Astrocyte of the spinal cord (primary cell): Measurements from ENCODE around the gene RND1.
"Not testable (repeated sequence)": the region's sequence is repeated elsewhere in the genome, so short reads cannot be mapped to it uniquely, and the experiment has no call there.

Source experiments
- DNase-seq: peaks from one replicate; pipeline ENCODE4 v3.0.0; 2011; ENCODE audit warnings: low read depth, low spot score
- H3K4me3 ChIP-seq: 2 replicates; pipeline ENCODE4 v1.5.1; 2011; ENCODE audit warnings: low read depth, mild to moderate bottlenecking, low read length, moderate library complexity
- CTCF ChIP-seq: IDR thresholded peaks from 2 replicates; pipeline ENCODE4 v1.5.1; 2012; ENCODE audit warnings: low read depth, mild to moderate bottlenecking, low read length, inconsistent platforms
- in situ Hi-C: cut with HindIII; loops from 2 replicates; pipeline ENCODE4 v1.10.0; 2017; ENCODE audit warnings: low sequenced_read_pairs

RND1 gene

DNA sequence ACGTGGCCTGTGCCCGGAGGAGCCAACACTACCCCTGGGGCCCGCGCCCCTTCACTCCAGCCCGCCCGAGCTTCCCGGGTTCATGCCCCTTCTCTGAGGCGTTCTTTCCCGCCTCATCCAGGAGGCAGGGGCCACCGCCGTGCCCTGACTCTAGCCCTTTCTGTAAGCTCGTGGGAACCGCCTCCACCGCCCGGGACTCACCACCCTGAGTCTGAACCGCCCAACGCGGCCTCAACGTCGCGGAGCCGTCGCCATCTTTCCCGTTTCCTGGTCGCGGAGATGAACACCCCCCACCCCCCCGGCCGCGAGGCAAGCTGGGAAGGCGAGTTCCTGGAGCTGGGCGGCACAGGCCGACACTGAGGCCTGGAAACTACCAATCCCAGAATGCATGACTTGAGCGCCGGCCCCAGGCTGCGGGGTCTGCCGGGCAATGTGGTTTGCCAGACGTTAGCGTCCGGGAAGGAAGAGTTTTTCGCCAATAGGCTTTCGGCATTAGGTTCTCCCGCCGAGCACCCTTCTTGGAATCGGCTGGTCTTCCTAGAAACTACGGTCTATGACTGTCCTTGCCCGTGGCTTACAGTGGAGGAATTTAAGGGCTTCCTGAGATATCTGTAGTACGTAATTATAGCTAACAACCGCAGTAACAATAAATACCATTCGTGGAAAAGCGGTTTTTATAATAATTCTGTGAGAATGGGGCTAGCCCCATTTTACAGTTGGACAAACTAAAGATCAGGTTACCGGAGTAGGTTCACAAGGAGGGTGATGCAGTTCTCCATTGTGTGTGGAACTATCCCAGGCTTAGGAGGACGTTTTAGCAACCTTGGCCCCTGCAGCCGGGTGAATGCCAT lies 13.6 kb downstream of the RND1 start, which contains the start of gene DDX23:
DDX23 (minus strand) TSS at position 281 of the 851 bp plus-strand sequence. CDS start 6,381 bp downstream, outside the sequence.
- TF ChIP-seq CTCF: no peak
- peak within 1 kb of the TSS; percentile 99 for H3K4me3 ChIP-seq
- DNase-seq: peak; percentile 98
- in situ Hi-C loops: no loop called here

DNA sequence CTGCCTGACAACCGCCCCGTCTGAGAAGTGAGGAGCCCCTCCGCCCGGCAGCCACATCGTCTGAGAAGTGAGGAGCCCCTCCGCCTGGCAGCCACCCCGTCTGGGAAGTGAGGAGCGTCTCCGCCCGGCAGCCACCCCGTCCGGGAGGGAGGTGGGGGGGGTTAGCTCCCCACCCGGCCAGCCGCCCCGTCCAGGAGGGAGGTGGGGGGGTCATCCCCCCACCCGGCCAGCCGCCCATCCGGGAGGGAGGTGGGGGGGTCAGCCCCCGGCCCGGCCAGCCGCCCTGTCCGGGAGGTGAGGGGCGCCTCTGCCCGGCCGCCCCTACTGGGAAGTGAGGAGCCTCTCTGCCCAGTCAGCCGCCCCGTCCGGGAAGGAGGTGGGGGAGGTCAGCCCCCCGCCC lies 23.6 kb downstream of the RND1 start:
- H3K4me3 ChIP-seq, DNase-seq, in situ Hi-C loops: not testable (repeated sequence)

DNA sequence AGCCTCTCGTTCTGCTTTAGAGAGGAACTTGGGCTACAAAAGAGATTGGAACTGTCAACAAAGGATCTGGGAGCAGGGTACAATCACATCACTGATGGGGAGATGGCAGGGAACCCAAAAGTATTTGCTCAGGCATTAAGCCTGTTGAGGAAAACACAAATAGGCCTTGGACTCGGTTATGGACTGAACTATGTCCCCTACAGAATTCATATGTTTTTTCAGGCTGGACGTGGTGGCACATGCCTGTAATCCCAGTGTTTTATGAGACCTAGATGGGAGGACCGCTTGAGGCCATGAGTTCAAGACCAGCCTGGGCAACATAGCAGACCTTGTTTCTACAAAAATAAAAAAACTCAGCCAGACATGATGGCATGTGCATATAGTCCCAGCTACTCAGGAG lies 27.6 kb downstream of the RND1 start:
- DNase-seq: no peak
- in situ Hi-C loops: no loop called here
- no peak overlapping the region for H3K4me3 ChIP-seq

DNA sequence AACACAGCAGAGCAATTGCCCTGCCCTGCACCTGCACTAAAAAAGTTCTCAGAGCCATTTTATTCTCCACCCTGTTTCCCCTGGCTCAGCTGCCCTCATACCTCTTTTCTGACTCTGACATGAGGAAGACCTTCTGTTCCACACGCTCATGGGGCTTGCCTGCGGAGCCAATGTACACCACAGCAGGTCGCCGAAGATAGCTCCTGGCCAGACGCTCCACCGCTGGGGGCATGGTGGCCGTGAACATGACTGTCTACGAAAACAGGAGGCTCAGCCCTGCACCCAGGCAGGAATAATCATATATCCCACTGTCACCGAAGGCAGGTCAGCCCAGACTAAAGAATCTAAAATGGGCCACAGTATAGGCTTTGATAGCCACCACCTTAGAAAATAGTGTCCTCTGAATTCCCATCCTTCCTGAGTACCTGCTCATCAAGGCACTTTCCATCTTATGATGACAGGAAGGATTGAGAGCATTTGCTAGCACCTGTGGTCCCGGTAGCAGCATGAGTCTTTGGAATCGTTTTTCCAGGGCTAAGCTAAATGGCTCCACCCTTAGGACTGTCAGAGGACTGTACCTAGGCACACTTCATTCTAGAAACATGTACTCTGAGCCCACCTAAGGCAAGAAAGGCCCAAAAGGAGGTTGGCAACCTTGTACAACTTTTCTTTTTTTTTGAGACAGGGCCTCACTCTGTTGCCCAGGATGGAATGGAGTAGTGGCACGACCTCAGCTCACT lies 33.2 kb downstream of the RND1 start:
- in situ Hi-C loops: no loop called here
- no peak for DNase-seq
- no peak for TF ChIP-seq CTCF

More for the DNA sequence above, 27.6 kb downstream of the RND1 start:
- no peak for TF ChIP-seq CTCF

GRCh38 chr12:48831257-48831656 lies 34.4 kb downstream of the RND1 start:
- no peak for DNase-seq
- no peak for TF ChIP-seq CTCF
- in situ Hi-C loops: no loop called here
- H3K4me3 ChIP-seq: no peak overlapping the region

More for the DNA sequence above, 33.2 kb downstream of the RND1 start:
- H3K4me3 ChIP-seq: no peak overlapping the region

DNA sequence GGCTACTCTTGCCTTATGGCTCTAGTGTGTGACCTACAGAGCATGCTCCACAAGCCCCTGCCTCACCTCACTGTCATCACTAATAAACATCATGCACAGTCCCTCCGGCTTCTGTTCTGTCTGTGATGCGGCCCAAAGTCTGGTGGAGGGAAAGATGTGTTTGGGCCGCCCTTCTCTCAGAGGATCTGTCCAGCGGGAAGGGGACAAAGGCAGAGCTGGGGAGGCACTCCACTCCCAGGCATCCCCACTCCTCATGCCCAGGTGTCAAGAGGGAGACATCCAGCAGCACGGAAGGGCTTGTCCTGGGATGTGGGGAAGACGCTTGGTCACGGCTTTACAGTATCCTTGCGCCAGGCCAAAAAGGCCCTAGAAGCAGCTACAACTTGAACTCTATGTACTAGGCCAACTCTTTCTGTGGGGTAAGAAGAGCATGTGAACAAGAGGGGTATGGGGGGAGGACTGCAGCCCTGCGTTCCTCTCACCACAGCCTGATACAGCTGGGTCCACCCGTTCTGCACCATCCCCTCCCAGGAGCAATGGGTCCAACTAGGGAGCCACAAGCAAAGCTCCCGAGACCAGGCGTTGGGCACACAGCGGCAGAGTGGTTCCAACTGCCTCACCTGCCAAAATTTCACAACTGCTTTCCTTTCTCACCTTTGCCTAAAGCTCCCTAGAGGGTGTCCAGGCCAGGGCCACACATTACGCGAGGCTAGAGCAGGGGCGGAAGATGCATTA lies 36.7 kb downstream of the RND1 start:
- H3K4me3 ChIP-seq: no peak overlapping the region
- no peak for DNase-seq
- in situ Hi-C loops: no loop called here
- no peak for TF ChIP-seq CTCF
